ENCODE results near the gene MAPK6. TPM values are rescaled to one million over a fixed set of nuclear protein-coding genes. Genes with fewer than 3 reads are reported as not detected.
"Not testable (repeated sequence)": the region's sequence is repeated elsewhere in the genome, so short reads cannot be mapped to it uniquely, and the experiment has no call there.

MAPK6 gene
- total and polyA plus RNA-seq, 8 donors: 2.3 to 159 (median 14.5) TPM

GRCh38 chr15:51982770-51983103 is 36.3 kb upstream of the MAPK6 start:
- intact Hi-C loops (cut with DNase I; ENCODE audit: low total_unique reads): no loop called here
- Histone ChIP-seq H3K4me1 (peaks cover 10 to 31% (median 19%) of the 10 kb centered on the region in 4 donors), H3K9me3 (no peaks in the 10 kb centered on the region), H3K27me3 (no peaks in the 10 kb centered on the region), H3K36me3 (no peaks in the 10 kb centered on the region), H3K27ac (peak overlapping the region in 3 of 5 donors; percentile 66 to 86 (median 70)), H3K4me3 (no peak overlapping the region)
- DNase-seq: no peak
- TF ChIP-seq POLR2AphosphoS5 (IDR thresholded peaks at IDR 0.05) (peak in 1 of 3 donors; percentile 4), CTCF (IDR thresholded peaks at IDR 0.05) (no peak), POLR2A (IDR thresholded peaks at IDR 0.05) (no peak)

GRCh38 chr15:51991141-51991540 is 27.9 kb upstream of the MAPK6 start:
- DNase-seq: no peak
- Histone ChIP-seq H3K36me3 (no peaks in the 10 kb centered on the region), H3K4me3 (no peak overlapping the region), H3K9me3 (no peaks in the 10 kb centered on the region), H3K27ac (no peak overlapping the region), H3K27me3 (no peaks in the 10 kb centered on the region), H3K4me1 (peaks cover 0 to 10% (median 0%) of the 10 kb centered on the region in 4 donors)
- TF ChIP-seq EP300 (IDR thresholded peaks at IDR 0.05) (no peak), CTCF (IDR thresholded peaks at IDR 0.05) (no peak), POLR2A (IDR thresholded peaks at IDR 0.05) (no peak), POLR2AphosphoS5 (IDR thresholded peaks at IDR 0.05) (no peak)
- intact Hi-C loops (cut with DNase I; ENCODE audit: low total_unique reads): no loop called here
- 75 to 87% (median 86%) methylated on average over 4 of the region's 4 CpGs for WGBS, 5 donors

- H3K27me3 ChIP-seq: no peaks in the 10 kb centered on the region
- H3K36me3 ChIP-seq: no peaks in the 10 kb centered on the region
- intact Hi-C loops (cut with DNase I; ENCODE audit: low total_unique reads): no loop called here
- TF ChIP-seq POLR2AphosphoS5 (IDR thresholded peaks at IDR 0.05) (no peak), CTCF (IDR thresholded peaks at IDR 0.05) (no peak), EP300 (IDR thresholded peaks at IDR 0.05) (no peak), POLR2A (IDR thresholded peaks at IDR 0.05) (no peak)
- no peak overlapping the region for H3K4me3 ChIP-seq
- no peak overlapping the region for H3K27ac ChIP-seq
- DNase-seq: no peak
- 80 to 97% (median 86%) methylated on average over 1 of the region's 1 CpG for WGBS, 5 donors
- H3K9me3 ChIP-seq: no peaks in the 10 kb centered on the region
- peaks cover 0 to 10% (median 0%) of the 10 kb centered on the region in 4 donors for H3K4me1 ChIP-seq
Observed at GRCh38 chr15:51992953-51993352, 26.1 kb upstream of the MAPK6 start.

- 27 to 52% (median 43%) methylated on average over 2 of the region's 2 CpGs for WGBS, 5 donors
- no peak overlapping the region for H3K4me3 ChIP-seq
- TF ChIP-seq POLR2A (IDR thresholded peaks at IDR 0.05) (no peak), CTCF (IDR thresholded peaks at IDR 0.05) (no peak)
- no peaks in the 10 kb centered on the region for H3K27me3 ChIP-seq
- H3K9me3 ChIP-seq: no peaks in the 10 kb centered on the region
- intact Hi-C loops (cut with DNase I; ENCODE audit: low total_unique reads): no loop called here
- DNase-seq: no peak
- no peaks in the 10 kb centered on the region for H3K36me3 ChIP-seq
- H3K4me1 ChIP-seq: peaks cover 3 to 9% (median 7%) of the 10 kb centered on the region in 4 donors
- H3K27ac ChIP-seq: no peak overlapping the region
Observed at GRCh38 chr15:52002351-52002750, 16.7 kb upstream of the MAPK6 start.

GRCh38 chr15:52003089-52003488 is 15.9 kb upstream of the MAPK6 start:
- intact Hi-C loops (cut with DNase I; ENCODE audit: low total_unique reads); H3K27me3 ChIP-seq: not testable (repeated sequence)
- 81 to 92% (median 87%) methylated on average over 7 of the region's 7 CpGs for WGBS, 5 donors

More at GRCh38 chr15:52003089-52003488, 15.9 kb upstream of the MAPK6 start:
- not testable (repeated sequence) for DNase-seq, H3K27ac ChIP-seq, H3K36me3 ChIP-seq, H3K9me3 ChIP-seq, H3K4me3 ChIP-seq
- H3K4me1 ChIP-seq: peaks cover 3 to 12% (median 8%) of the 10 kb centered on the region in 4 donors
